GM19238 (cell line): ENCODE measurements around the gene MYLK2.

ENCODE experiments used
- DNase-seq: peaks from one replicate; pipeline ENCODE4 v3.0.0; 2011; ENCODE audit warnings: low spot score; ENCODE audit not compliant: insufficient read length

Gene MYLK2

GRCh38 chr20:31853481-31853880, 34.3 kb downstream of the MYLK2 start:
- DNase-seq = no peak

DNA sequence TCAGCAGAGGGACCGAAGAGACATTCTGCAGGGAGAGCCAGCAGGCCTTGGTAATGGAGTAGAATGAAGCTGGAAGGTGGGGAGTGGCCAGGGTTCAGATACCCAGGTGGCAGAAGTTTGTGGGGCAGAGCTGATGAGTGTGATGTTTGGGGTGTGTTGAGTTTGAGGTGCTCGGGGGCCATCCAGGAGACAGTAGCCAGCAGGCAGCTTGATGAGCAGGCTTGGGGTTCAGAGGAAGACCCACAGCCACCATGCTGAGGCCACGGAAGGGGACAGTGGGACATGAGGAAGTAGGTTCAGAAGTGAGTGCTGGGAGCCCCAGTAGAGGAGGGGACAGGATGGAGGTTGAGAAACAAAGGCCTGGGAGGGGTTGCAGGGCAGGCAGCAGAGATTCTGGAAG, 37.4 kb downstream of the MYLK2 start:
- no peak for DNase-seq

- DNase-seq = peak; percentile 78
Observed at GRCh38 chr20:31857861-31858759, 39.0 kb downstream of the MYLK2 start.

- no peak for DNase-seq
Observed at GRCh38 chr20:31858760-31859083, 39.6 kb downstream of the MYLK2 start.

GRCh38 chr20:31859266-31859997, 40.3 kb downstream of the MYLK2 start:
- no peak for DNase-seq

- no peak for DNase-seq
Observed at GRCh38 chr20:31859998-31860380, 40.8 kb downstream of the MYLK2 start.

- no peak for DNase-seq
Observed at GRCh38 chr20:31860390-31861134, 41.4 kb downstream of the MYLK2 start.

- no peak for DNase-seq
Observed at GRCh38 chr20:31861135-31861384, 41.9 kb downstream of the MYLK2 start.

GRCh38 chr20:31861385-31862156, 42.4 kb downstream of the MYLK2 start:
- DNase-seq = peak; percentile 93

DNA sequence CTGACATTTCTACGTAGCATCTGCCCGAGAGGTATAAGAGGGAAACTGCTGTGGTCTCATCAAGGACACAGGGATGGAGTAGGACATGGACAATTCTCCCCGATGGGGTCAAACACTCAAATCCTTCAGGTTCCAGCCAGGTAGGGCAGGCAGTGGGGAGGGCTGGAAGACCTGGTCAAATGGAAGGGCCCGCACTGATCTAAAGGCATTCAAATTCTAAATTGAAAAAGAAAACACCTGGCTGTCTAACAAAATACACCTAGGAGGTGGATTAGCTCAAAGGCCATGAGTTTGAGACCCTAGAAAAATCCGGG, 43.0 kb downstream of the MYLK2 start:
- DNase-seq = no peak

- no peak for DNase-seq
Observed at GRCh38 chr20:31862506-31862905, 43.4 kb downstream of the MYLK2 start.

DNA sequence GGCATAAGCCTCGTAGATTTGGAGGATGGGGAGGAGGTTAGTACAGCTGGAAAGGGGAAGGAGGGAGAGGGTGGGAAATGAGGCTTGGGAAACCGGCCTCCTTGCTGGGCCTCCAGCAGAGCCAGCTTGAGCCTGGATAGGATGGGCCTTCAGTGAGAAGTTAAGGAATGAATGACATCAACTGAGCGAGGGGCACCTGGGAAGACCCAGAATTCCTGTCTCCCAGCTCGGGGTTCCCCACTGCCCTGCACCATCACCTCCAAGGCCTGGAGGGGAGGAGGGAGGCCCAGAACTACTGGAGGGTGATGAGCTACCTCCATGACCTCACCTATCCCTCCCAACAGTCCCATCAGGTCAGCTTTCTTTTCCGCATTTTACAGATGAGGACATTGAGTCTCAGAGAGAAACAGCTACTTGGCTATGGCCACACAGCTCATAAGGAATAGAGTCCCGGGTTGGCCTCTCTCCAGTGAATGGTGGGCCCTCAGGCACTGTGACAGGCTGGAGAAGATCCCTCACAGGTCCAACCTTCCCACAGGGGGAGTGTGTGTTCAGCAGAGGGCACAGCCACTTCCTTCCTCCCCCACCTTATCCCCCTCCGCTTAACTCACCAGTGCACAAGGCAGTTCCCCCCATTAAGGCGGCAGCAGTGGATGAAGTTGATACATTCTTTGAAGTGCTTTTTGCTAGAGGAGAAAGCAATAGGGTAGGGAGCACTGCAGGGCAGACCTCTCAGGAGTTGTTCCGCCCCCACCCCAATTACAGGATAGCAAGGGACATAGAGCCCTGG, 44.3 kb downstream of the MYLK2 start:
- no peak for DNase-seq

- no peak for DNase-seq
Observed at GRCh38 chr20:31864521-31865400, 45.6 kb downstream of the MYLK2 start.

DNA sequence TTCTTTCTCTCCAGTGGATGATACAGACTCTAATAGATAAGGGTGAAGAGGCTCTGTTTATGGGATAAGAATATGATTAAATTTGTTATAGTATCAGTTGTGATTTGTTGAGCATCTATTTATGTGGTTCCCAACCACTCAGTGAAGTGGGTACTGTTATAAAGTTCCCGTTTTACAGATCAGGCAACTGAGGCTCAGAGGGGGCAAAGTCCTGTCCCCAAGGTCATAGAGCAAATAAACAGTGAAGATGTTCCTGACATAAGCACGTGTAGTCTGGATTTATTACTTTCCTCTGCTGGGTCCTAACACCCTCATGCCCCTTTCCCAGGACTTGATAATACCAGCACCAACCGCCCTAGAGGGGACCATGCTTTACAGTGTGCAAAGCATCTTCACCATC, 47.1 kb downstream of the MYLK2 start:
- DNase-seq = no peak

DNA sequence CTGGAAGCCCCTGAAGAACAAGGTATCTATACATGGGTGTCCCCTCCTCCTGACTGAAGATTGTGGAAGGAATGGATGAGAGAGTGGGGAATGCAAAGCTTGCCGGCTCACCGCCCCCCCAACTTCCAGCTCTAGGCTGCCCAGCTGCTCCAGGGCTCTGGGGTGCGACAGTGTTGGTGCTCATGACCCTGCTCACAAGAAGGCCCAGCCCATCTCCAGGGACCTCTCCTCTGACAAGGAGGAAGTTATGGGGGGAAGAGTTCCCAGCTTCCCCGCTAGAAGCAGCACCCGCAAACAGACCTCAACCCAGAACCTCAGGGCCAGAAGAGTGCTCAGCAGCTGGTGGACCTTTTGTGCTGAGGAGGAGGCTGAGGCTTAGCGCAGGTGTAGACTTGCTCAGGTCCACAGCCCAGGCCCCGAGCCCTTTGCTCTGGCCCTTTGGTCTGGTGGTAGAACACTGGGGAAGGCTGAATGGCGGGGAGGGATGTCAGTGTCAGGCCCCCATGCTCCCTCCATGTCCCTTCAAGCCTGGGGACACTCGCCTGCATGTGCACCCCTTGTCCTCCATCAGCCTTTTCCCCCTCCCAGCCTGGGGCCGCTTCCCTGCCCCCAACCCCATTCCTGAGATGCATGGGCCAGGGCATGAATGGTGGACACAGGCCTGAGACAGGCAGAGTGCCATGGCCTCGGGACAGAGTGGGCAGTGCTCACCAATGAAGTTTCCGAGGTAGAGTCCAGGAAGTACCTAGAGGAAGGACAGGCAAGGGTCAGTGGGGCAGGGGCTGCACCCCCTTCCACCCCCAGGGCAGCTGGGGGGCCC, 49.9 kb downstream of the MYLK2 start:
- no peak for DNase-seq

DNA sequence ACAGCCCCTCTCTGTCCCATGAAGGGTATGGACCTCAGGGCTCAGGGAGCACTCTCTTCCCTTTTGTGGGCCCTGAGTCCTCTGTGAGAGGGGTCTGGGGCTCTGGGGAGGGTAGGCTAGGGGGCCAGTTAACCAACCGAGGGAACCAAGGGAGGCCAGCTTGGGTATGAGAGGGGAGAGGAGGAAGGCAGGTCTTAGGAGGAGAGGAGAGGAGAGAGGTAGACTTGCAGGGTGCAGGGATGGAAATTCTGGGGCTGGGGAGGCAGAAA, 50.5 kb downstream of the MYLK2 start:
- no peak for DNase-seq

- no peak for DNase-seq
Observed at GRCh38 chr20:31869942-31870725, 51.0 kb downstream of the MYLK2 start, which contains the start of the genes DUSP15 and TTLL9. TSS of gene DUSP15 (minus strand) at chr20:31870527. CDS start at chr20:31870337, 190 bp downstream. TSS of gene TTLL9 (plus strand) at chr20:31870634. CDS start at chr20:31871127, 493 bp downstream.
